ENCODE results near the gene DDX18.
A peak's percentile ranks its signal among the peaks of the same experiment; 100 is the strongest.

DDX18 gene

GRCh38 chr2:117853873-117854272 lies 39.4 kb downstream of the DDX18 start:
- TF ChIP-seq TCF12 (IDR thresholded peaks at IDR 0.05; ENCODE audit: low read depth) (no peak), TEAD4 (IDR thresholded peaks at IDR 0.05) (no peak), RAD21 (IDR thresholded peaks at IDR 0.05; ENCODE audit: low read depth) (no peak), TAF1 (IDR thresholded peaks at IDR 0.05; ENCODE audit: low read depth) (no peak), FOXM1 (IDR thresholded peaks at IDR 0.05; ENCODE audit: borderline replicate concordance, low read depth) (no peak), REST (IDR thresholded peaks at IDR 0.05; ENCODE audit: low read depth) (no peak), USF1 (IDR thresholded peaks at IDR 0.05) (no peak), EP300 (IDR thresholded peaks at IDR 0.05; ENCODE audit: borderline replicate concordance) (no peak), YY1 (IDR thresholded peaks at IDR 0.05; ENCODE audit: low read depth) (no peak), MAX (IDR thresholded peaks at IDR 0.05) (no peak), CEBPB (IDR thresholded peaks at IDR 0.05) (no peak)

- TF ChIP-seq MAX (IDR thresholded peaks at IDR 0.05) (no peak), FOXM1 (IDR thresholded peaks at IDR 0.05; ENCODE audit: borderline replicate concordance, low read depth) (no peak), YY1 (IDR thresholded peaks at IDR 0.05; ENCODE audit: low read depth) (no peak), CEBPB (IDR thresholded peaks at IDR 0.05) (no peak), REST (IDR thresholded peaks at IDR 0.05; ENCODE audit: low read depth) (no peak), ZBTB7A (IDR thresholded peaks at IDR 0.05; ENCODE audit: low read depth) (no peak), TAF1 (IDR thresholded peaks at IDR 0.05; ENCODE audit: low read depth) (no peak), TCF12 (IDR thresholded peaks at IDR 0.05; ENCODE audit: low read depth) (no peak), NFIC (IDR thresholded peaks at IDR 0.05) (no peak), RAD21 (IDR thresholded peaks at IDR 0.05; ENCODE audit: low read depth) (no peak), TEAD4 (IDR thresholded peaks at IDR 0.05) (no peak), EP300 (IDR thresholded peaks at IDR 0.05; ENCODE audit: borderline replicate concordance) (no peak), CREB1 (IDR thresholded peaks at IDR 0.05; ENCODE audit: low read depth) (no peak), USF1 (IDR thresholded peaks at IDR 0.05) (no peak), EGR1 (IDR thresholded peaks at IDR 0.05) (no peak)
Observed at GRCh38 chr2:117854610-117855009, 40.1 kb downstream of the DDX18 start.

- TF ChIP-seq REST (IDR thresholded peaks at IDR 0.05; ENCODE audit: low read depth): no peak
- TF ChIP-seq EP300 (IDR thresholded peaks at IDR 0.05; ENCODE audit: borderline replicate concordance): no peak
- TF ChIP-seq TEAD4 (IDR thresholded peaks at IDR 0.05): no peak
- no peak for TF ChIP-seq CEBPB (IDR thresholded peaks at IDR 0.05)
- TF ChIP-seq EGR1 (IDR thresholded peaks at IDR 0.05): no peak
- TF ChIP-seq NFIC (IDR thresholded peaks at IDR 0.05): no peak
- no peak for TF ChIP-seq ZBTB7A (IDR thresholded peaks at IDR 0.05; ENCODE audit: low read depth)
Observed at GRCh38 chr2:117855886-117856285, 41.4 kb downstream of the DDX18 start.

- TF ChIP-seq REST (IDR thresholded peaks at IDR 0.05; ENCODE audit: low read depth) (no peak), NFIC (IDR thresholded peaks at IDR 0.05) (peak; percentile 13; the same call in 1 of the 2 replicates)
Observed at GRCh38 chr2:117856415-117857210, 42.1 kb downstream of the DDX18 start.

Measured in Ishikawa (cell line).